PC-3 (cell line): ENCODE measurements around the gene CFAP410. TPM values are rescaled to one million over a fixed set of nuclear protein-coding genes. Genes with fewer than 3 reads are reported as not detected.
A peak's percentile ranks its signal among the peaks of the same experiment; 100 is the strongest.

ENCODE experiments used
- ATAC-seq: fragments of 200-7000 bp; cut with Tn5 transposase; 2 replicates; pipeline ENCODE4 v1.9.1; 2020; ENCODE audit warnings: mild to moderate bottlenecking, moderate library complexity
- BruUV-seq: library from RNA; stranded (reverse); fragments of 400-500 nt; replicated peaks from 2 replicates; lab custom pipeline; 2021; lab: Mats Ljungman, UMichigan
- CTCF ChIA-PET: fragments of 300-600 bp; sonication (Branson Sonifier 250); formaldehyde crosslinking; loops from one replicate; lab custom pipeline; 2022; ENCODE audit warnings: antibody characterized with exemption; lab: Charles Lee
- POLR2A ChIA-PET: fragments of 300-600 bp; sonication (Branson Sonifier 250); formaldehyde crosslinking; loops from one replicate; lab custom pipeline; 2022; ENCODE audit warnings: antibody characterized with exemption; ENCODE audit not compliant: unreplicated experiment; lab: Charles Lee
- DNase-seq: peaks from one replicate; pipeline ENCODE4 v3.0.0-alpha.2; 2015
- H2AFZ ChIP-seq: fragments of 300-600 bp; sonication (generic); 2 replicates; pipeline ENCODE4 v1.6.0; 2016; ENCODE audit warnings: antibody characterized with exemption, low read length
- H3F3A ChIP-seq: fragments of 300-600 bp; sonication (generic); one replicate; pipeline ENCODE4 v1.6.0; 2017; ENCODE audit warnings: antibody characterized with exemption, low read length, control low read depth, mild to moderate bottlenecking; ENCODE audit not compliant: unreplicated experiment
- H3K27ac ChIP-seq: fragments of 300-600 bp; sonication (generic); 2 replicates; pipeline ENCODE4 v1.5.1; 2016; ENCODE audit warnings: mild to moderate bottlenecking, low read length
- H3K27me3 ChIP-seq: fragments of 300-600 bp; sonication (generic); 2 replicates; pipeline ENCODE4 v1.6.1; 2016; ENCODE audit warnings: low read length, mixed read lengths
- H3K36me3 ChIP-seq: fragments of 300-600 bp; sonication (generic); 2 replicates; pipeline ENCODE4 v1.6.1; 2016; ENCODE audit warnings: low read depth, mixed run types, low read length, mixed read lengths
- H3K4me1 ChIP-seq: fragments of 300-600 bp; sonication (generic); 2 replicates; pipeline ENCODE4 v1.5.1; 2016; ENCODE audit warnings: low read length; ENCODE audit not compliant: insufficient read depth
- H3K4me2 ChIP-seq: fragments of 300-600 bp; sonication (generic); 2 replicates; pipeline ENCODE4 v1.6.0; 2016; ENCODE audit warnings: low read length
- H3K4me3 ChIP-seq: fragments of 300-600 bp; sonication (generic); 2 replicates; pipeline ENCODE4 v1.5.1; 2016; ENCODE audit warnings: mild to moderate bottlenecking, low read length, mixed read lengths
- H3K79me2 ChIP-seq: fragments of 300-600 bp; sonication (generic); 2 replicates; pipeline ENCODE4 v1.6.1; 2017; ENCODE audit warnings: low read length, mixed read lengths
- H3K9ac ChIP-seq: fragments of 300-600 bp; sonication (generic); 2 replicates; pipeline ENCODE4 v1.6.0; 2016; ENCODE audit warnings: mild to moderate bottlenecking, low read length
- H3K9me2 ChIP-seq: fragments of 300-600 bp; sonication (generic); replicated peaks from 2 replicates; pipeline ENCODE4 v1.6.1; 2016; ENCODE audit warnings: mixed run types, low read length, mixed read lengths
- H3K9me3 ChIP-seq: fragments of 300-600 bp; sonication (generic); 2 replicates; pipeline ENCODE4 v1.6.1; 2016; ENCODE audit warnings: low read length, mixed read lengths
- H4K20me1 ChIP-seq: fragments of 300-600 bp; sonication (generic); 2 replicates; pipeline ENCODE4 v1.6.1; 2016; ENCODE audit warnings: low read length, mixed read lengths
- CTCF ChIP-seq: fragments of 300-600 bp; sonication (generic); conservative IDR thresholded peaks from 2 replicates; pipeline ENCODE4 v1.5.1; 2017; ENCODE audit warnings: antibody characterized with exemption, low read depth, mild to moderate bottlenecking, low read length
- EZH2 ChIP-seq: fragments of 300-600 bp; sonication (generic); IDR thresholded peaks from one replicate; pipeline ENCODE4 v1.6.1; 2017; ENCODE audit warnings: antibody characterized with exemption, mild to moderate bottlenecking, low read length; ENCODE audit not compliant: unreplicated experiment
- EZH2phosphoT487 ChIP-seq: fragments of 300-600 bp; sonication (generic); IDR thresholded peaks from 2 replicates; pipeline ENCODE4 v1.6.1; 2018; ENCODE audit warnings: mild to moderate bottlenecking, antibody characterized with exemption, low read length, borderline replicate concordance
- intact Hi-C: fragments of 100-400 bp; cut with micrococcal nuclease; formaldehyde crosslinking; loops from 2 replicates; pipeline ENCODE4 v1.9.0; 2023
- total RNA-seq: library from RNA; depleted of rRNA; stranded (reverse); fragments of >200 nt; gene quantifications from 2 replicates; pipeline ENCODE4 v1.2.3, GENCODE V29; 2014

CFAP410 gene
- total RNA-seq, 1 experiment from 2014 or later: 18.4 TPM

GRCh38 chr21:44306936-44307704 lies 32.1 kb downstream of the CFAP410 start:
- no peaks in the 10 kb centered on the region for H3K9me2 ChIP-seq
- no peaks in the 10 kb centered on the region for H3K9me3 ChIP-seq
- H3K79me2 ChIP-seq: peaks cover 42% of the 10 kb centered on the region
- DNase-seq: no peak
- no TSS peak for BruUV-seq
- ChIA-PET CTCF (no interaction called here), POLR2A (no interaction called here)
- H3K36me3 ChIP-seq: peaks cover 16% of the 10 kb centered on the region
- TF ChIP-seq EZH2phosphoT487: no peak
- no peak for TF ChIP-seq CTCF
- TF ChIP-seq EZH2: no peak
- intact Hi-C loops: no loop called here
- no peak overlapping the region for H3K4me2 ChIP-seq
- no peak overlapping the region for H3K27ac ChIP-seq
- H3K4me1 ChIP-seq: peaks cover 8% of the 10 kb centered on the region; the same call in 1 of the 2 replicates
- H3K9ac ChIP-seq: no peak overlapping the region
- H2AFZ ChIP-seq: no peak overlapping the region
- no peaks in the 10 kb centered on the region for H3F3A ChIP-seq
- H4K20me1 ChIP-seq: peaks cover 16% of the 10 kb centered on the region
- H3K27me3 ChIP-seq: no peaks in the 10 kb centered on the region
- no peak for ATAC-seq
- H3K4me3 ChIP-seq: no peak overlapping the region

GRCh38 chr21:44305691-44306090 lies 33.5 kb downstream of the CFAP410 start:
- POLR2A ChIA-PET: no interaction called here
- Histone ChIP-seq H3K4me1 (peaks cover 22% of the 10 kb centered on the region), H3K9me3 (no peaks in the 10 kb centered on the region), H3K9me2 (no peaks in the 10 kb centered on the region), H3K36me3 (peaks cover 10% of the 10 kb centered on the region), H3F3A (no peaks in the 10 kb centered on the region), H4K20me1 (peaks cover 30% of the 10 kb centered on the region), H3K27ac (no peak overlapping the region), H2AFZ (no peak overlapping the region), H3K4me2 (no peak overlapping the region), H3K27me3 (no peaks in the 10 kb centered on the region), H3K4me3 (no peak overlapping the region), H3K9ac (no peak overlapping the region), H3K79me2 (peaks cover 56% of the 10 kb centered on the region)
- intact Hi-C loops: no loop called here
- DNase-seq (no peak), ATAC-seq (no peak)
- no peak for TF ChIP-seq EZH2phosphoT487
- no TSS peak for BruUV-seq
- CTCF ChIA-PET: no interaction called here

- Histone ChIP-seq H4K20me1 (peaks cover 32% of the 10 kb centered on the region), H2AFZ (no peak overlapping the region), H3F3A (no peaks in the 10 kb centered on the region), H3K79me2 (peaks cover 62% of the 10 kb centered on the region), H3K4me2 (no peak overlapping the region), H3K4me1 (peaks cover 22% of the 10 kb centered on the region), H3K4me3 (no peak overlapping the region), H3K9me3 (no peaks in the 10 kb centered on the region), H3K27me3 (no peaks in the 10 kb centered on the region), H3K36me3 (peaks cover 10% of the 10 kb centered on the region), H3K9me2 (no peaks in the 10 kb centered on the region), H3K27ac (no peak overlapping the region), H3K9ac (no peak overlapping the region)
- ATAC-seq: peak; percentile 45; the same call in 1 of the 2 replicates
- POLR2A ChIA-PET: no interaction called here
- intact Hi-C loops: no loop called here
- CTCF ChIA-PET: no interaction called here
- TF ChIP-seq CTCF: peak; percentile 83
- TF ChIP-seq EZH2: no peak
- TF ChIP-seq EZH2phosphoT487: no peak
- no TSS peak for BruUV-seq
- peak; percentile 51 for DNase-seq
Measured at GRCh38 chr21:44304877-44305293, 34.3 kb downstream of the CFAP410 start.
